GM21447 (cell line): ENCODE data around the gene IFNK.
"Not testable (repeated sequence)": the region's sequence is repeated elsewhere in the genome, so short reads cannot be mapped to it uniquely, and the experiment has no call there.

Source experiments
- ATAC-seq: cut with Tn5 transposase; IDR thresholded peaks from one replicate; pipeline ENCODE4 v1.9.1; 2021; ENCODE audit not compliant: unreplicated experiment

IFNK gene, protein sequence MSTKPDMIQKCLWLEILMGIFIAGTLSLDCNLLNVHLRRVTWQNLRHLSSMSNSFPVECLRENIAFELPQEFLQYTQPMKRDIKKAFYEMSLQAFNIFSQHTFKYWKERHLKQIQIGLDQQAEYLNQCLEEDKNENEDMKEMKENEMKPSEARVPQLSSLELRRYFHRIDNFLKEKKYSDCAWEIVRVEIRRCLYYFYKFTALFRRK

DNA sequence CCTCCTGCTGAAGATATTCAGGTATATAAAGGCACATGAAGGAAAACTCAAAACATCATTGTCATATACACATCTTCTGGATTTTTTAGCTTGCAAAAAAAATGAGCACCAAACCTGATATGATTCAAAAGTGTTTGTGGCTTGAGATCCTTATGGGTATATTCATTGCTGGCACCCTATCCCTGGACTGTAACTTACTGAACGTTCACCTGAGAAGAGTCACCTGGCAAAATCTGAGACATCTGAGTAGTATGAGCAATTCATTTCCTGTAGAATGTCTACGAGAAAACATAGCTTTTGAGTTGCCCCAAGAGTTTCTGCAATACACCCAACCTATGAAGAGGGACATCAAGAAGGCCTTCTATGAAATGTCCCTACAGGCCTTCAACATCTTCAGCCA is at the start of gene IFNK:
Gene IFNK, plus strand, starts transcription at position 55 of the 400 bp plus-strand sequence. Its CDS starts 47 bp downstream, at position 102.
- no peak for ATAC-seq

DNA sequence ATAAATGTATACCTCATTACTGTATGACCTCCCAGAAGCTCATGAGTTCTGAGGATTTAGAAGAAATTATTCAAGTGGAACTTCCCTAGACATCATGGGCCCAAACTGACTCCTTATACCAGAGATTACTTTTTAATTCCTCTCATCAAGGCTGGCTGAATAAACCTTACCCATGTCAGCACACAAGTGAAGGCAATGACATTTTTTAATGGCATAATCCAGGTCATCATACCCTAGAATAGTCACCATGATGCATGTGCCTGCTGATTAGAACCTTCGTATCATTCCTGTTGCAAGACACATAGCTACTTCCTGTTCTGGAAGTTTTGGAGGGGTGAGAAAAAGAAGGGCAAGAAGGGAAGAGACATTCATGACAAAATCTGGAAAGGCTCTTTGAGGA is 49.8 kb upstream of the IFNK start:
- ATAC-seq, result no peak

DNA sequence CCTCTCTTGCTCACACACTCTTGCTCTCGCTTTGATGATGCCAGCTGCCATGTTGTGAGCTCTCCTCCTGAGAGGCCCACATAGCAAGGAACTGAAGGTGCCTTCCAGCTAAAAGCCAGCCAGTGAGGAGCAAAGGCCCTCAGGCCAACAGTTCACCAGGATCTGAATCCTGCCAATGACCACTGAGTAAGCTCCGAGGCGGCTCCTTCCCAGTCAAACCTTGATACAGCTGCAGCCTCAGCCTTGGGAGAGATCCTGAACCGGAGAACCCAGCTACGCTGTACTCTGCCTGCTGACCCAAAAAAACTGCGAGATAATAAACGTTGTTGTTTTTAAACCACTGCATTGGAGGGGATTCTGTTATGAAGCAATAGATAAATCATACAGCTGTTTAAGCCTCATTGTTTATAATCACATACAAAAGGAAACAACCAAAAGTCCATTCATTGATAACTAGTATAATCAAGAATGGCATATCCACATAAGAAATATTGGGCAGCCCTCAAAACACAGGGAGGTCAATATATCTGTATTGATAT is 49.0 kb upstream of the IFNK start:
- no peak for ATAC-seq

DNA sequence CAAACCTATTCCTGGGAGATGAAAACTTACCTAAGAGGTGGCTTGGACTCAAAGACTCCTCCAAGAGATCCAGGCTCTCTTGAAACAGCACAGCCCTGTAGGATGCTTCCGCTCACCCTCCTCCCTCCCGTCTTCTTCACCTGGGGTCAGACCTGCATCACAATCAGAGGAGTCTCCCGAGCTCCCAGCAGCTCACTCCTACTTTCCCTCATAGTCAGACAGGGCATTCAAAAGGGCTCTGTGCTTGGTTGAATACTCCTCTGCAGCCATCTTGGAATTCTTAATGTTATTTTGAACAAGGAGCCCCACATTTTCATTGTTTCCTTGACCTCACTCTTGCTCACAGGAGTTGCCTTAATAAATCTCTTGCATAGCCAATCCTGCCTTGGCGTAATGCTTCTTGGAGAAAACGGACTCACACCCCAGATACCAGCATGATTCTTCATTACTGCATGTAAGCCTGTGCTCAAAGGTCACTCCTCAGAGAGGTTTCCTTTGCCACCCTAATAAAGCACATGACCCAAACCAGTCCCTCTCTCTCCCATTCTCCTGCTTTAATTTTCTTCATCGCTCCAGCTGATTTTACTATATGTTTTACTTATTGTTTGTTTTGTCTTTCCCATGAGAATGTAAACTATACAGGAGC is 47.1 kb upstream of the IFNK start:
- ATAC-seq, result no peak

DNA sequence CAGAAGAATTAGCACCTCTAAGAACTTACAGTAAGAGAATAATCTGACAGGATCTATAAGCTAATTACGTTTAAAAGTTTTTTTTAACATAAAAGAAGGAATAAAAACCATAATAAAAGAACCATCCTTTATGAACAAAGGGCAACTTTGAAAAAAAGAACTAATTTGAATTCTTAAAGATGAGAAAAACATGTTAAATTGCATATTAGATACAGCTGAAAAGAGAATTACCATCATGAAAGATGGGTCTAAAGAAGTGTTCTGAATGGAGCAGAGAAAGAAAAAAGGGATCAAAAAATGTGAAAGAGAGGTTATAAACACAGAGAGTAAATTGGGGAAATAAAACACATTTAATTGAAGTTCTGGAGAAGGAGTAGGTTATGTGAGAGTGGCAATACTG is 45.8 kb upstream of the IFNK start:
- no peak for ATAC-seq

DNA sequence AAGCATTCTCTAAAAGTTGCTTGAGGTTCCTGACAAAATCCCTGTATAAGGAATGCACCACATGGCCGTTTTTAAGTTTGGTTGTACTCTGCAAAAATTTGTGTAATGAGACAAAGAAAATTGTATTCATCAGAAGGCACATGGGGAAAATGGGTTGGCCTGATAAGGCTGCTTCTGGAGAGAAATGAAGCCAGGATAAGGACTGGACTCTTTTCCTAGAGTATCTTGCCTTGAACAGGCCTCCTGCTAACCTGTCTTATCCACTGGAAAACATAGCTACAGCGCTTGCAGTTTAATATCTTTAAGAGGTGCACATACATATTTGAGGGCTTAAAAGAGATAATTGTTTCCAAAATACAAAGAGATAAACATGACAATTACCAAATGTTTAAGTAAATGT is 41.4 kb upstream of the IFNK start:
- no peak for ATAC-seq

DNA sequence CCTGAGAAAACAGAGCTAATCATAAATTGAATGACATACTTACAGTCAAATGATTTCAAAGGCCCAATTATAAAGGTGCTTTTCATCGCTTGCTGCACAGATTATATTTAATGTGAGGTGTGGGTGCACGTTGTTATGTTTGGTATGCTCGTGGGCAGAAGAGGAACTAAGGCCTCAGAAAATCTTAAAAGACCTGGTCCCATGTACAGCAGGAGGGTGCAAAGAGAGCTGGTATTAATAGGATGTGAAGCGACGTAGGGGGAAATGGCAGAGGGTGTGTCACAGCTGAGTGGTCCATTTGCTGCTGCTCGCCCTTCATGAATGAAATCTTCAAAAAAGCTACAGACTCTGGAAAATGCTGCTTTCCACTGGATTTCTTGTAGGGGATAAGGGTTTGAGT is 40.5 kb upstream of the IFNK start:
- ATAC-seq, result no peak

DNA sequence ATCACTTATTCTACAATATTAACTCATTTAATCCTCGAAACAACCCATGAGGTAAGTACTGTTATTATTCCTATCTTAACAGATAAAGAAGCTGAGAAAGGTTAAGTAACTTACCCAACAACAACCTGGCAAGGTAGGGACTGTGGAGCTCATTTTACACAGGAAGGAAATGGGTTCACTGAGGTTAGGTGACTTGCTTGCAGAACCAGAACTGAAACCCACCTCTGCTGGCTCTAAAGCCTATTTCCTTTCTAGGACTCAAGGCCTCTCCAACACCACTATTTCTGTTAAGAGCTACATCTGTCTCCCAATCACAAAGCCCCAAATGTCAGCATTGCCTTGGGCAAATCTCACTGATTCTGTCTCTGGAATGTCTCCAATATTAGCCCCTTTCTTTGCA is 38.9 kb upstream of the IFNK start:
- ATAC-seq, result peak; percentile 95

DNA sequence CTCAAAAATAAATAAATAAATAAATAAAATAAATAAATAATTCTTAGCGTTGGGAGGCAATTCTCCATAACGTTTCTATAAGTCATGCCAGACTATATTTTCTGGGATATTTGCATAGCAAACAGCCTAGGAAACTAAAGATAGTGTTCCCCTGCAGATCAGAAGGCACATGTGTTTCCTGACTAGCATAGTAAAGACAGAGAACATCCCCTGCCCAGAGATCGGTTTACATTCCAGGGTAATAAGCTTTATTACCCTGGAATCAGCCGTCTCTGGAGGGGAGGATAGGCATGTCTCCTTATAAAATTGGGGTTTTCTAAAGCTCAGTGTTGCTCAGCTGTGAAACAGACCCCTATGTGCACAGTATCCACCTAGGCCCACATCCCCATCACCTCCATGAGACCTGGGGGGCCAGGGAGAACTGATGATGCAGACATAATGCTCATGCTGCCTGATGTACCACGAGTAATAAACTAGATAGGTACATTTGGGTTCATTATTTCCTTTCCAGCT is 36.9 kb upstream of the IFNK start:
- ATAC-seq, result no peak

DNA sequence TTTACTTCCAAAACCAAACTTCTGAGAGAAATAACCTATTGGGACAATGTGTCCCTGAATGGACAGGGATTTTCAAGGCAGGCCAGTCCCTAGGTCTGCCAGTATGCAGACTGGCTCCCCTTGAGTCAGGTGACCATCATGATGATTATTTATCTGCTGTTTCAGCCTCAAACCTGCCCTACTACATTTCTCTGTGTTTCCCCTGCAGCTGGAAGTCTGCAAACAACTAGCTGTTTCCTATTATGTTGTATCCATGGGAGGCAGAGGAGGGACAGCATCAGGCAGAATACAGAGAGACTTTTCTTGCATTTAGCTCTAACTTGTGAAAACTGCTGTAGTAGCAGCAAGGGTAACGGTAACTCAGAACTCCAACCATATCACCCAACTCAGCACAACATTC is 36.2 kb upstream of the IFNK start:
- ATAC-seq, result no peak

DNA sequence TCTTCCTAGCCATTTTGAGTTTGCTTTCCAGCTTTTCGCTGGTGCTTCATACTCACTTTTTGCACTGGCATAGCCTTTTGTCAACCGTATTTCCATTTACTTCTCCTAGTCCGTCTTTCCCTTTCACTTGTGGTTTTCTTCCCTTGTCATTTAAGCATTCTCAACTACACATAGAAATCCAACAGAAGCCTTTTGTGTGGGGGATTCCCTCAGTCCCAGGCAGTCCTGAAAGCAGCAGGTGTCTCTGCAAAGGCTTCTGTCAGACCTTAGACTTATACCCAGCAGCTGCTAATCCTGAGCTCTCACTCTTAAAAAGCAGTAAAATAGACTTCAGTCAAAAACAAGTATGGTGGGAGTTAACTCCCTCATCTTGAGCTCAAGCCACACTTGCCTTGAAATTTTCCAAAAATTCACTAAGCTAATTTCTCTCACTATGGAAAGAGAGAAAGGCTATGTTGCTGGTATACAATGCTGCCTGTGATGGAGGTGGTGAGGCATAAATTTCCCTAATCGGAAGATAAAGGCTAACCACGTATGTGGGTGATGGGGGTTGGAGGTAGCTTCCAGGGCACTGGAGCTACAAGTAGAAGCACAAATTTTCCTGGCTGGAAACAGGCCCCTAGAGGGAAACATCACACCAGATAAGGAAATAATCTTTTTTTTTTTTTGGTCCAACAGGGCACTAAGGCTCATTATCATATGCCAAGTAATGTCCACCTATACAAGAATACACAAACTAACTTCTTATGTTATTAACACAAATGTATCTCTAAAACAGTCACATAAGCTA is 34.8 kb upstream of the IFNK start:
- peak; percentile 58 for ATAC-seq

DNA sequence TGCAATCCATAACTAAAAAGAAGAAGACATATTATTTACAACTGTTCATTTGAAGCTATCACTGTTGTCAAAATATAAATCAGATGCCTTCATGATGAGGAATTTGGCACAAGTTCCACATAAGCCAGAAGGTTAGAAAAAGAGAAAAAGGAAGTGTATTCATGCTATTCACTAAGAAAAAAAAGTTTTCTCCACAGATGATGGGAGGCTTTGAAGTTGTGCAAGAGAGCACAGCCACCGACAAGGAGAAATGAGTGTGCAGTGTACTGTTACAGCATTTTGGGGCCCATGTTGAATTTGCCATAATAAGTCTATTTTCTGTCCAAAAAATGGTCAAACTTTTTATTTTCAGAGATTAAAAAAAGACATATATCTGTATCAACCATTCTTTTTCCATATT is 32.9 kb upstream of the IFNK start:
- no peak for ATAC-seq

DNA sequence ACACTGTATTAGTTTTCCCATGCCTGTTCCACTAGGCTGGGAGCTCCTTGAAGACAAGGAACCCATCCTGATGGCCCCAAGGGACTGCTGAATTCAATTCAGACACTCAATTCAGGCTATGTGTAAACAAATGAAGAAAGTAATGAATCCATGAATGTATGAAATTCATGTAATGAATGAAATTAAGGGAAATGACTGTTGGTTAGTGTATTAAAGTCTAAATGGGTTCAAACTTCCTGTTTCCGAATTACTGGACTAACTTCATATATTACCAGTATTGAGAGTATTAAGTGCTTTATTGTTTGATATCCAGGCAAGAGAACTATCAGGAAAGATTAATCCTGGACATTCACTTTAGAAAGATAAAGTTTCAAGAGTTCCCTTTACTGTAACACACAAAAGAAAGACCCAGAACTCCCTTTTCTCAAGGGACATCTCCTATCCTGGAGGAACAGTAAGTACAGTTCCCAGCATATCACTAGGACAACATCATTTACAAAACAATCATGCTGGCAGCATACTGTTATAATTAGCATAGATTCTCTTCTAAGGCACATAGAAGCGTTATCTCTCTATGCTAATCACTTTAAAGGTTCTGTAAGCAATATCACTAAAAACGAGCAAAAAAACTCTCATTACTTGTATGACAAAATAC is 28.5 kb upstream of the IFNK start:
- no peak for ATAC-seq

DNA sequence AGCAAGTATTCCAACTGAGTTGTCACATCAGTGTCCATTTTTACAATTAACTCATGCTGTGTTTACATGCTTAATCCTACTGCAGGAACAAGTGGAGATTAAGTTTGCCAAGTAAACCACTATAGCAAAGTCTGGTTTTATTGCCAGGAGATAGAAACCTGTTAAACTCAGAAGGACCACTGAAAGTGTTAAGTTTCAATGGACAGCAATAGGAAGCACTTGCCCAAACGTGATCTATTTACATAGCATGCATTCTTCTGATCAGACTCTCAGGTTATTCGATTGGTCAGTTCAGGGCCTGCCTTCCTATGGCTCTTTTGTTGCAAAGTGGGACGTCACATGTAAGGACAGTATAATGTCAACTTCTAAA is 28.0 kb upstream of the IFNK start:
- no peak for ATAC-seq

DNA sequence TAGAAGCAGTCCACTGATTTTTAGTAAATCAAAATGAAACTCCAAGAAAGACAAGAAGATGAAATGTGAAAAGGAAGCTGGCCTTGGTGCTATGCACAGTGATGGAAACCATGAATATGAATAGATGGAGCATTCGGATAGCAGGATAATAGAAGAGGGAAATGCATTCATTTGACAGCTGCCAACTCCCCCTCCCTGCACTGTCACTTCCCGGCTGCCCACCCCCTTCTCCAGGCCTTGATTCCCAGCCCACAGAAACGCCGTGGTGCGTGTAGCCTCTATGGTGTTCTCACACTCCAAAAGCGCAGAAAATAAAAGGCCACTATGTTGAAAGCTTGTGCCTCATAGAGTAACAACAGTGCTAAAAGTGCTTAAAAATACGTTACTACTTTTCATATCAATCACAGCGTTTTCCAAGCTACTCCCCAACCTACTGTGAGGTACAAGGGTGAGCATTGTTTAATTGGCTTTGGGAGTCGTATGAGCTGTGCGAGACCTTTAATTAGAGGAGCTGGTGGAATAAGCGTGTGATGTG is 26.1 kb upstream of the IFNK start:
- no peak for ATAC-seq

DNA sequence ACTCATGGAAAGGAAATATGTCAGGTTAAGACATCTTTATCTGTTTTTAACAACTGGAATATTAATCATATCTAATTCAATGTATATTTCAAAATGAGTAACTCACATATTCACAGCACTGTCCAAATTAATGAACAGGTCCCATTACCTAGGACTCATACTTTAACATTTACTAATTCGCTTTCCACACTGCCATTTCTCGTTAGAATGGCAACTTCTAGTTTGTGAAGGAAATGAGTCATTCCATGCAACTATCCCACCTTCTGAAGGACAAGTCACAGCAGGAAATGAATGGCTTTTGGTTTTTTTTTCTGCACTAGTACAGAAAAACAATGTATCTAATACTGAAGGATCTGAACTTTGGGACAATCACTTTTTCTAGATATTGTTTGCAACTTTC is 24.6 kb upstream of the IFNK start:
- peak; percentile 68 for ATAC-seq

DNA sequence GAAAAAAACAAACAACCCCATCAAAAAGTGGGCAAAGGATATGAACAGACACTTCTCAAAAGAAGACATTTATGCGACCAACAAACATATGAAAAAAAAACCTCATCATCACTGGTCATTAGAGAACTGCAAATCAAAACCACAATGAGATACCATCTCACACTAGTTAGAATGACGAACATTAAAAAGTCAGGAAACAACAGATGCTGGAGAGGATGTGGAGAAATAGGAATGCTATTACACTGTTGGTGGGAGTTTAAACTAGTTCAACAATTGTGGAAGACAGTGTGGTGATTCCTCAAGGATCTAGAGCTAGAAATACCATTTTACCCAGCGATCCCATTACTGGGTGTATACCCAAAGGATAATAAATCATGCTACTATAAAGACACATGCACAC is 23.2 kb upstream of the IFNK start:
- ATAC-seq, result not testable (repeated sequence)

DNA sequence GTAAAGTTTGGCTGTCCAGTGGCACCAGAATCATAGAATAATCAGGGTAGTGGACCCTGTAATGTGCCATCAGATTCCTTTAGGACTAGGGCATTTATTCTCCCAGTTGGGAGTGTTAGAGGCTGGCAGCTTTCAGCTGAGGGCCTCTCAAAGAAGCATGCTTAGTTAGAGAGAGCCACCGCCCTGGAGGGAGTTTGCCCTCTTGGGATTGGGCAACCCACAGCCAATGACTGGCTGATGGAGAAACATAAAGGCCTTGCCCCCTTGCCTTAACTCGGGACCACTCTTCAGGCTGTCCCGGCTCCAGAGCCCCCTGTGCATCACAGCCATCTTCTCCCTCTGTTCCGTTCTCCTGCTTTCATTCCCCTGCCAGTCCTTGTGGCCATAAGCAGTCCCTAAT is 20.5 kb upstream of the IFNK start:
- ATAC-seq, result no peak

DNA sequence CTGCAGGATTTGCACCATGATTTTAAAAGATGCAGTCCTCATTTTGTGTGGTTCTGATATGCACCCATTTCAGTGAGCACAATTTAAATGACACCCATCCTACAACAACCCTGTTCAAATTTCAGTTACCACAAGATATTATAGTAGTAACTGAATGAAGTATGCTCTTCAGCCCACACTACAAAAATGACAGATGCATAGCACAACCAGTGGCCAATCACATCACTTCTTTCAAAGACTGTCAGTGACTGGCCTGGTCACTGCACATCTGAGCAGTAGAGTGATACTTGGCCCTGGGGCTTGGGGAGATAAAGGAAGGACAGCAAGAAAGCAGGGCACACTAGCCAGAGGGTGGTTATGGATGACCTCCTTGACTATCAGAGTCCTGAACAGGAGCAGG is 19.8 kb upstream of the IFNK start:
- no peak for ATAC-seq

DNA sequence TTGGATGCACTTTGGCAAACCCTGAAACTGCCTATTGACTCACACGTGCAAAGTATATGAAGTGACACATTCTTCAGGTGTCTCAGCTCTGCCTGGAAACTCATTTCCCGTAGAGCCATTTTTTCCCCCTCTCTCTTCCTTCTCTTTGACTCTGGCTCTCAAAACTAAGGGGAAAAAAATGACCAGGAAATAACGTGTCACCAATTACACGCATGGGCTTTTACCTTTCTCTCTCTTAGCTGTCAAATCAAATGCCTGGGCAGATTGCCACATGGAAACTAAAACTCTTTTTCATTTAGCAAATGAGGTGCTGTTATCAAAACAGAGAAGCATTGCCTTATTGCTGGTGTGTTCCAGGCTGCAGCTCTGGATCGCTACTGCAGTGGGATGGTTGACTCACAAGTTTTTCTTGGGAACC is 18.3 kb upstream of the IFNK start:
- no peak for ATAC-seq

DNA sequence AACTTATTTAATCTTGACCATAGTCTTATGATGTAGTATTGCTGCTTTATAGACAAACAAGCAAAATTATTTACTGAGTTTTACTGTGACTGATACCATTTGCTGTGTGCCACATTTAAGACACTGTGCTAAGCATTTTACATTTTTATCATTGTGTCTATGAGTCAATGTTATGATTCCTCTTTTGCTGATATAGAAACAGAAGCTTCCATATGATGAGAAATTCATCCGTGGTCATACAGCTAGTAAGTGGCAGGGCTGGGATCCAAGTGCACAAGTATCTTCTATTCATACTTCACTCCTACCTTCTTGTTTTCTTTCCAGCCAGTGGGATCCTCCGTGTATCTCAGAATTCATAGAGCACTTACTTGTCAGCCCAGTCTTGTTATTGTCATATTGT is 17.1 kb upstream of the IFNK start:
- no peak for ATAC-seq
